T-helper 1 cell treated with Interleukin-12 subunit alpha and Interleukin-12 subunit beta and Interleukin-4 antibody, amounts not matched to agents 30 μg/mL and 1 μg/mL, for 36 hours (primary cell): Measurements from ENCODE around the gene RELL1.

ENCODE experiments used
- H3K27ac Mint-ChIP-seq: one replicate; pipeline ENCODE4 v1.8.0; 2021; ENCODE audit warnings: mild to moderate bottlenecking, mixed read lengths
- H3K27me3 Mint-ChIP-seq: one replicate; pipeline ENCODE4 v1.8.0; 2021; ENCODE audit warnings: low read depth, mixed read lengths
- H3K36me3 Mint-ChIP-seq: one replicate; pipeline ENCODE4 v1.8.0; 2021; ENCODE audit warnings: low read depth, mixed read lengths
- H3K4me1 Mint-ChIP-seq: one replicate; pipeline ENCODE4 v1.8.0; 2021; ENCODE audit warnings: low read depth, mixed read lengths
- H3K4me3 Mint-ChIP-seq: one replicate; pipeline ENCODE4 v1.8.0; 2021; ENCODE audit warnings: mild to moderate bottlenecking, moderate library complexity, mixed read lengths
- H3K9me3 Mint-ChIP-seq: one replicate; pipeline ENCODE4 v1.8.0; 2021; ENCODE audit warnings: mixed read lengths

The RELL1 gene

GRCh38 chr4:37648084-37648817 lies 37.9 kb downstream of the RELL1 start:
- H3K4me1 Mint-ChIP-seq, result peaks cover 30% of the 10 kb centered on the region
- H3K27me3 Mint-ChIP-seq, result no peaks in the 10 kb centered on the region
- no peak overlapping the region for H3K27ac Mint-ChIP-seq
- H3K4me3 Mint-ChIP-seq, result no peak overlapping the region
- H3K36me3 Mint-ChIP-seq, result peaks cover 40% of the 10 kb centered on the region
- H3K9me3 Mint-ChIP-seq, result peaks cover 5% of the 10 kb centered on the region

DNA sequence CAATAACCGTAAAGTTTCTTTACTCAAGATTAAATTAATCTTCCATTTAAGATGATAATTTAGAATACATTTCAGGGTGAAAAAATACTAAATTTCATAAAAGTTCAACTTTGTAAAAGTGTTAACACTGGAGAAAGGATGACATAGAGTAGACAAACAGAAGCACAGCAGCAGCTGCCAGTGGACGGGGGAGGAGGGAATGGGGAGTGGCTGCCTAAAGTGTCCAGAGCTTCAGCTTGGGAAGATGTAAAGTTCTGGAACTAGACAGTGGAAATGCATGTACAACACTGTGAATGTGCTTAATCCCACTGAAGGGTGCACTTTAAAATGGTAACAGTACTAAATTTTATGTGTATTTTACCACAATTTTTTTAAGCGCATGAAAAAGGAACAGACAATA lies 39.9 kb downstream of the RELL1 start:
- H3K36me3 Mint-ChIP-seq, result peaks cover 43% of the 10 kb centered on the region
- H3K27me3 Mint-ChIP-seq, result no peaks in the 10 kb centered on the region
- H3K4me1 Mint-ChIP-seq, result peaks cover 27% of the 10 kb centered on the region
- H3K9me3 Mint-ChIP-seq, result peaks cover 5% of the 10 kb centered on the region
- H3K27ac Mint-ChIP-seq, result no peak overlapping the region
- no peak overlapping the region for H3K4me3 Mint-ChIP-seq

GRCh38 chr4:37645736-37646135 lies 40.4 kb downstream of the RELL1 start:
- Mint-ChIP-seq H3K27me3 (no peaks in the 10 kb centered on the region), H3K4me1 (peaks cover 25% of the 10 kb centered on the region), H3K27ac (no peak overlapping the region), H3K4me3 (no peak overlapping the region), H3K9me3 (peaks cover 5% of the 10 kb centered on the region), H3K36me3 (peaks cover 43% of the 10 kb centered on the region)

GRCh38 chr4:37644962-37645361 lies 41.2 kb downstream of the RELL1 start:
- H3K9me3 Mint-ChIP-seq, result peaks cover 1% of the 10 kb centered on the region
- H3K4me3 Mint-ChIP-seq, result no peak overlapping the region
- H3K27me3 Mint-ChIP-seq, result no peaks in the 10 kb centered on the region
- peaks cover 19% of the 10 kb centered on the region for H3K4me1 Mint-ChIP-seq
- no peak overlapping the region for H3K27ac Mint-ChIP-seq
- peaks cover 42% of the 10 kb centered on the region for H3K36me3 Mint-ChIP-seq

DNA sequence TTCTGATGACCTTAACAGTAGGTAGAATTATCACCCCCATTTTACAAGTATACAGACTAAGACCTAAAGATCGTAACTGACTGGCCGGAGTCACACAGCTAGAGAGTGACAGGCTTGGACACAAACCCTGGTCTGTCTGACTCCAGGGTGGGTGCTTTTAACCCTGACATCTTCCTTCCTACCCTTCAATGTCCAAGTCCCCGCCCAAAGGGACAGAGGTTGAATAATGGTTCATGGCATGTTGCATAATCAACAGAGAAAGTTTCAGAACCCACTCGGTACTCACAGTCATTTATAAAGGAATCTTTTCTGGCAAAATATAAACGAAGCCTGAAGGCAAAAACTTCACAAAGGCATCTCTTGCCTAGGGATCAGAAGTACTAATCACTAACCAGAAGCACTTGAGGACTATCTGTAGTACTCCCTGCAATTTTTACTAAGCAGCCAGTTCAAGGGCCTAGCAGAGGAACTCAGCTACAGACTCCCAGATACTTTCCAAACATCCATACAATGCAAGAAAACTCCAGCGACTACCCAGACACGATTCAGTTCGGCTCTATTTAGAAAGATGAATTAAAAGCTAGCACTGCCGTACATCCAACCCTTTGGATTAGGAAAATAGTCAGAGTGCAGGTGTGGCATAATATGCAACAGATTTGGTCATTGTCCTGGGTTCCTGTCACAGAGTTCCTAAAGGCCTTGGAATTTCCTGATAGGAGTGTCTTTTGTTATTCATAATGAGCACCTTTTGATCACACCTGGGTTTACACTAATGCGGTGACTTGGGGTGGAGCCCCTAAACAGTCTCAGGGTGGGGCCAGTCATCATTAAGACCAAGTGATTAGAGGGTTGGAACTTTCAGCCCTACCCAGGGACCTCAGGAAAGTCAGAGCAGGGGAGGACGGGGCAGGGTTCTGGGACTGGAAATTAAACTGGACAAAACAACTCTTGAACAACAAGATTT lies 44.0 kb downstream of the RELL1 start:
- peaks cover 4% of the 10 kb centered on the region for H3K4me1 Mint-ChIP-seq
- no peaks in the 10 kb centered on the region for H3K9me3 Mint-ChIP-seq
- no peak overlapping the region for H3K27ac Mint-ChIP-seq
- H3K27me3 Mint-ChIP-seq, result no peaks in the 10 kb centered on the region
- H3K4me3 Mint-ChIP-seq, result no peak overlapping the region
- peaks cover 33% of the 10 kb centered on the region for H3K36me3 Mint-ChIP-seq

DNA sequence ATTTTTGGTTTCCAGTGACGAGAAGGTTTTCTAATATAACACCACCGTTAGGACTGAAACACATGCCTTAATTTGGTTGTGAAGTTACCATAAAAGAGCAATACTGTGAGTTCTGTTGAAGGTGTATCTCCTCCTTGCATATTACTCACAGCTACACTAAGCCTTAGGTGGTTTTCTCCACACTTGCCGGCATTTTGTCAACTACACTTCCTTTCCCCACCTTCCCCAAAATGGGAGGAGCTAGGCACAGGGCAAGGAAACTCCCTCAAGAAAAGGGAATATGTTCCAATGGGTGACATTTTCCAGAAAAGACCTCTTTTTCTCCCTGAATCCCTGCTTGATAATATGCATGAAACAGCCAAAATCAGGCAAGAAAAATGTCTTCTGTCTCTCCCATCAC lies 44.8 kb downstream of the RELL1 start:
- no peak overlapping the region for H3K27ac Mint-ChIP-seq
- H3K4me3 Mint-ChIP-seq, result no peak overlapping the region
- no peaks in the 10 kb centered on the region for H3K9me3 Mint-ChIP-seq
- H3K4me1 Mint-ChIP-seq, result no peaks in the 10 kb centered on the region
- peaks cover 31% of the 10 kb centered on the region for H3K36me3 Mint-ChIP-seq
- no peaks in the 10 kb centered on the region for H3K27me3 Mint-ChIP-seq

- no peaks in the 10 kb centered on the region for H3K4me1 Mint-ChIP-seq
- H3K4me3 Mint-ChIP-seq, result no peak overlapping the region
- peaks cover 27% of the 10 kb centered on the region for H3K36me3 Mint-ChIP-seq
- no peak overlapping the region for H3K27ac Mint-ChIP-seq
- H3K27me3 Mint-ChIP-seq, result no peaks in the 10 kb centered on the region
- H3K9me3 Mint-ChIP-seq, result no peaks in the 10 kb centered on the region
These were observed 46.5 kb downstream of the RELL1 start for GRCh38 chr4:37639551-37640285.

DNA sequence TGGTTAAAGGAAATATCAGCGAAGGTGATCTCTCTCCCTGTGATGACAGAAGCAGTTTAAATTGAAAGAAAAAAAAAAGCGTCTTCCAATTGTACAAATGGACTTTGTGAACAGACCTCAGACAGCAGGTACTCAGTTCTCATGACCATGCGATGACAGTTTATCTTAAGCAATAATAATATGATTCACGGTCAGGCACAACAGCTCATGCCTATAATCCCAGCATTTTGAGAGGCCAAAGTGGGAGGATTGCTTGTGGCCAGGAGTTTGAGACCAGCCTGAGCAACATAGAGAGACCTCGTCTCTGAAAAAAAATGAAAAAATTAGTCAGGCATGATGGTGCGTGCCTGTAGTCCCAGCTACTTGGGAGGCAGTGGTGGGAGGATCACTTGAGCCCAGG lies 51.0 kb downstream of the RELL1 start:
- no peaks in the 10 kb centered on the region for H3K27me3 Mint-ChIP-seq
- H3K9me3 Mint-ChIP-seq, result no peaks in the 10 kb centered on the region
- H3K27ac Mint-ChIP-seq, result no peak overlapping the region
- H3K36me3 Mint-ChIP-seq, result peaks cover 38% of the 10 kb centered on the region
- H3K4me3 Mint-ChIP-seq, result no peak overlapping the region
- no peaks in the 10 kb centered on the region for H3K4me1 Mint-ChIP-seq

- peaks cover 6% of the 10 kb centered on the region for H3K4me1 Mint-ChIP-seq
- H3K9me3 Mint-ChIP-seq, result no peaks in the 10 kb centered on the region
- no peak overlapping the region for H3K27ac Mint-ChIP-seq
- H3K36me3 Mint-ChIP-seq, result peaks cover 41% of the 10 kb centered on the region
- no peak overlapping the region for H3K4me3 Mint-ChIP-seq
- H3K27me3 Mint-ChIP-seq, result no peaks in the 10 kb centered on the region
These were observed 52.0 kb downstream of the RELL1 start for GRCh38 chr4:37634180-37634579.

- Mint-ChIP-seq H3K27me3 (no peaks in the 10 kb centered on the region), H3K27ac (no peak overlapping the region), H3K9me3 (no peaks in the 10 kb centered on the region), H3K4me3 (no peak overlapping the region), H3K4me1 (peaks cover 6% of the 10 kb centered on the region), H3K36me3 (peaks cover 44% of the 10 kb centered on the region)
These were observed 53.3 kb downstream of the RELL1 start for GRCh38 chr4:37632836-37633235.

- Mint-ChIP-seq H3K4me1 (peaks cover 6% of the 10 kb centered on the region), H3K27ac (no peak overlapping the region), H3K36me3 (peaks cover 46% of the 10 kb centered on the region), H3K9me3 (no peaks in the 10 kb centered on the region), H3K4me3 (no peak overlapping the region), H3K27me3 (no peaks in the 10 kb centered on the region)
These were observed 54.6 kb downstream of the RELL1 start for GRCh38 chr4:37631551-37631950.

DNA sequence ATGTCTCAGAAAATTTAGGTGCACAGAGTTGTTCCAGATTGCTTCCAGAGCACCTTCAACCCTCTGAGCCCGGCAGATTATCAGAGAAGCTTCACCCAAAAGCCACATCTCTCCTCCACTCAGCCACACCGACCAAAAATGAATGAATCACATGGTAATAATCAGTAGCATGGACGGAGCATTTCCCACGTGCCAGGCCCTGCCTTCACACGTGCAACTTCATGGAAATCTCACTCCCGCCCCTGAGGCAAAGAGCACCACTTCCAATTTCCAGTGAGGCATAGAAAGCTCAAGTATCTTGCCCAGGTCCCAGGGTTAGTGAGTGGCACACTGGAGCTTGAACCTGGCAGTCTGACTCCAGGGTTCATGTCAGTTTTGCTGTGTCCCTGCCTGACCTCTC lies 56.5 kb downstream of the RELL1 start:
- Mint-ChIP-seq H3K27me3 (no peaks in the 10 kb centered on the region), H3K36me3 (peaks cover 50% of the 10 kb centered on the region), H3K9me3 (no peaks in the 10 kb centered on the region), H3K4me1 (peaks cover 6% of the 10 kb centered on the region), H3K27ac (no peak overlapping the region), H3K4me3 (no peak overlapping the region)

- H3K27me3 Mint-ChIP-seq, result no peaks in the 10 kb centered on the region
- no peak overlapping the region for H3K27ac Mint-ChIP-seq
- H3K4me1 Mint-ChIP-seq, result peaks cover 6% of the 10 kb centered on the region
- H3K9me3 Mint-ChIP-seq, result no peaks in the 10 kb centered on the region
- H3K36me3 Mint-ChIP-seq, result peaks cover 48% of the 10 kb centered on the region
- H3K4me3 Mint-ChIP-seq, result no peak overlapping the region
These were observed 57.1 kb downstream of the RELL1 start for GRCh38 chr4:37628977-37629609.

DNA sequence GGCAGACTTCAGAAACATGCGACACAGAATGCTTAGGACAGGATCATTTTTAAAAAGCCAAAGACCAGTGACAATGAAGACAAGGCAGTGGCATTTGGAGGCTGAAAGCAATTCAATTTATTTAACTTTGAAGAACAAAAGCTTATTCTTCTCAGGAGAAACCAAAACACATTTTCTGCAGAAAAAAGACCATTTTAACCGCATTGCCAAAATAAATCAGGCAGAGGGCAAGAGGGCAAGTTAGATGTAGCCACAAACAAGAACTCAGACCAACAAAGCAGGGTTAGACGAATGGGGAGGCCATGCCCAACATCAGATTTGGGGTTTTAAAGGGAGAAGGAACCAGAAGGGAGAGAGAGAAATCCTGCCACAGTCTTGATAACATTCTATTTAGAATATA lies 58.9 kb downstream of the RELL1 start:
- no peak overlapping the region for H3K27ac Mint-ChIP-seq
- H3K36me3 Mint-ChIP-seq, result peaks cover 49% of the 10 kb centered on the region

More for the DNA sequence above, 58.9 kb downstream of the RELL1 start:
- H3K9me3 Mint-ChIP-seq, result no peaks in the 10 kb centered on the region
- no peaks in the 10 kb centered on the region for H3K27me3 Mint-ChIP-seq
- peaks cover 6% of the 10 kb centered on the region for H3K4me1 Mint-ChIP-seq
- H3K4me3 Mint-ChIP-seq, result no peak overlapping the region
